GM15510 (cell line): ENCODE results near the gene HRAS.

Experiments
- POLR2A ChIP-seq: IDR thresholded peaks from 3 replicates; pipeline ENCODE4 v1.6.1; 2011; ENCODE audit warnings: borderline replicate concordance; ENCODE audit not compliant: insufficient read length; ENCODE audit errors: extremely low read depth

The HRAS gene

DNA sequence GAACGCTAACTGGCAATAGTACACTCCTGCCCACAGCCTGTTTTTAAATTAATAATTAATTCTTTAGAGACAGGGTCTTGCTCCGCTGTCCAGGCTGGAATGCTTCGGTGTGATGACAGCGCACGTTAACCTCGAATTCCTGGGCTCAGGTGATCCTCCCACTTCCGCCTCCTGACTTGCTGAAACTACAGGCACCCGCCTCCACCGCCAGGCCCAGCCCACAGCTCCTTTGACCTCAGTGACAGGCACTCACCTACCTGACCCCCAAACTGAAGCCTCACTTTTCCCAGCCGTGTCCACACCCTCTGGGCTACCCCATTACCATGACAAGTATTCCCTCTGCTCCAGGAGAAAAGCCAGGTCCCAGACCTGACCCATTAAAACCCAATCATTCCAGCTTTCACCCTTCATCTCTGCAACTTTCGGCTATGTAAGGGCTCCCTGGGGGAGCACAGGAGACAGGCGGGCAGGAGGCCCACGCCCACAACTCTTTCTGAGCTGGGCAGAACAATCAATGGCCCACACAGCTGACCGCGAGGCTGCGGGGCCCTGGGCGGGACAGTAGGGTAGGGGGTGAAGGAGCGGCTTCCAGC lies 24.4 kb upstream of the HRAS start:
- no peak for TF ChIP-seq POLR2A

DNA sequence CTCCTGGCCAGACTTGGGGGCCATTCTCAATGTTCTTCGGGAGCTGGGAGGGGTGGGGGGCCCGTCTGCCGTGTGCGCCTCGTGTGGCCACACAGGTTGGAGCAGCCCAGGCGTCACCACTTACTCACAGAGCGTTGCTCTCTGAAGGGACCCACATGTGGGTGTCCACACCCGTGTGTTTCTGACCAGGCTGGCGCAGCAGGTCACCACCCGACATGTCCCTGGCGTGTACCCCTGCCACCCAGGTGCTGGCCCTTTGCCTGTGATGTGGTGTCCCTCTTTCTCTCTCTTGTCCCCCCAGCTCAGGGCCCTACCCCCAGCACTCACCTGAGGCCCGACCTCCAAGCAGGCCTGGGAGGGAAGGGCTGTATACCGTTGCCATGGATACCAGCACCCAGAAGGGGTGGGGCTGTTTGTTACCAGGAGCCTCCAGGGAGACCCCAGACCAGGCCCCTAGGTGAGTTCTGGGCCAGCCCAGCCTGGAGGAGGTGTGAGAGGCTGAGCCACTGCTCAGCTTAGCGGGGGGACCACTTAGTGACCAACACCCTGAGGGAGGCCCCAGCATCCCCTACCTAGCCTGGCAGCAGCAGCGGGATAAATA lies 23.7 kb upstream of the HRAS start:
- TF ChIP-seq POLR2A: no peak

DNA sequence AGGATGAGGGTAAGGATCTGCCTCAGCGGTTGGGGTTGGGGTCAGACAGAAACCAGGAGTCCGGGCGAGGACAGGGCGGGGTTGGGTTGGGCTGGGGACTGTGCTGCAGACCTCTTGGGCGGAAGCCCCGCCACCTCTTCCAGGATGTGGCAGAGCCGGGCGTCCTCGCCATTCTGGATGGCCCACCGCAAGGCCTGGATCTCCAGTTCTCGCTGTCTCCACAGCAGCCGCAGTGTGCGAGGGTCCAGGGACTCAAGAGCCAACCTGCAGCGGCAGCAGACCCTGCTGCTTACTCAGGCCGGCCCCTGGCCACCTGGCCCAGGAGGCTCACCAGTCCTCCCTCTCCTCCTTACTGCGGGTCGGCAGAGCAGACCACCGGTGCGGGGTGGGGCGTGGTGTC lies 23.1 kb upstream of the HRAS start:
- TF ChIP-seq POLR2A: no peak

DNA sequence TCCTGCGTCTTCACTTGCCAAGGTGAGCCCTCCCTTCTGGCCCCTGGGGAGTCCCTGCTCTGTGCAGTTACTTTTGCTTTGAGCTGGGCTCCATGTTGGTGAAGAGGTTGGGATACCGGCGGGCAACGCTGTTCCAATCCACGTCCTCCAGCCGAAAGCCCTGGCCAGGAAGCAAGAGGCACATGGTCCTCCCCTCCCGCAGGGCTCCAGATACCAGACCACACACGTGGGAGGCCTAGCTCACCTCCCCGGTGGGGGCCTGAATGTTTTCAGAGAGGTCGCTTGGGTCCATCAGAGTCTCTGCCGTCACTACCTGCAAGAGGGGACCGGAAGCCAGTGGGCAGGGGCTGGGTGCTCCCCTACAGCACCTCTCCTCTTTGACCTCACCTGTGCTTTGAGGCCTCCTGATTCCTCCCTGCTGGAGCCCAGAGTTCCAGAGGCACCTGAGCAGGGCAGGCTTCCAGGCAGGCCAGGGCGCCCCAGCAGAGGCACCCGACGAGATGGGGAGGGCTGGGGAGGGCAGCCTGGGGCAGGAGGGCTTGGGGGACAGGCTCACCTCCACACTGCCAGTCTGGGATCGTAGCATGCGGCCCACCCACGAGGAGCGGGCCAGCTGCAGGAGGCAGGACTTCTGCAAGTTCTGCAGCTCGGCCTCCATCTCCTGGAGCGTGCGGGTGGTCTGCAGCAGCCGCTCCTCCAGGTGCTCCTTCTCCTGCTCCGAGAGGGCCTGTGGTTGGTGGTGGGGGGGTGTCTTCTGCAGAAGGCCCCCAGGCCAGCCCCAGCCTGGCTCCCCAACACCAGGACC lies 22.2 kb upstream of the HRAS start:
- no peak for TF ChIP-seq POLR2A

DNA sequence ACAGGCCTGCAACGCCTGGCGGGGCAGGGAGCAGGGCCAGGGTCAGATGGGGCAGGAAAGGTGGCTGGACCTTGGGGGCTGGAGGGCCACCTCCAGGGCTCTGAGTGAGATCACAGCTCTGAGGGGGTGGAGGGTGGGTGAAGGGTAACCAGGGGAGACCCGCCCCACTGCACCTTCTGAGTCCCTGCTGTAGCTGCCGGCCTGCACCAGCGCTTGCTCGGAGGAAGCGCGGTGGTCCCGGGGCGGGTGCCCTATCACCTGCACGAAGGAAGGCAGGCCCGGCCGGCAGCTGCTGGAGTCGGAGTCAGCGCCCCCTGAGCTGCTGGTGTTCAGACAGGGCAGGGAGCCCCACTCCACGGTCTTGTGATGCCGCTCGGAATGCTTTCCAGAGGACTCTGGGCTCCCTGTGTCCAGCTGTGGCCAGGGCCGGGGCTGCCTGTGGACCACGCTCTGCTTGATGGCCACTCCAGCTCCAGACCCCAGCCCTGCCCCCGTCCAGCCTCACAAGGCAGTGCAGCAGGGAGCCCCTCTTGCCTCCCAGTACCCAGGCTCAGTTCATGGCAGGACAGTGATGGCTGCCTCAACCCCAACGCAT lies 21.4 kb upstream of the HRAS start:
- no peak for TF ChIP-seq POLR2A

DNA sequence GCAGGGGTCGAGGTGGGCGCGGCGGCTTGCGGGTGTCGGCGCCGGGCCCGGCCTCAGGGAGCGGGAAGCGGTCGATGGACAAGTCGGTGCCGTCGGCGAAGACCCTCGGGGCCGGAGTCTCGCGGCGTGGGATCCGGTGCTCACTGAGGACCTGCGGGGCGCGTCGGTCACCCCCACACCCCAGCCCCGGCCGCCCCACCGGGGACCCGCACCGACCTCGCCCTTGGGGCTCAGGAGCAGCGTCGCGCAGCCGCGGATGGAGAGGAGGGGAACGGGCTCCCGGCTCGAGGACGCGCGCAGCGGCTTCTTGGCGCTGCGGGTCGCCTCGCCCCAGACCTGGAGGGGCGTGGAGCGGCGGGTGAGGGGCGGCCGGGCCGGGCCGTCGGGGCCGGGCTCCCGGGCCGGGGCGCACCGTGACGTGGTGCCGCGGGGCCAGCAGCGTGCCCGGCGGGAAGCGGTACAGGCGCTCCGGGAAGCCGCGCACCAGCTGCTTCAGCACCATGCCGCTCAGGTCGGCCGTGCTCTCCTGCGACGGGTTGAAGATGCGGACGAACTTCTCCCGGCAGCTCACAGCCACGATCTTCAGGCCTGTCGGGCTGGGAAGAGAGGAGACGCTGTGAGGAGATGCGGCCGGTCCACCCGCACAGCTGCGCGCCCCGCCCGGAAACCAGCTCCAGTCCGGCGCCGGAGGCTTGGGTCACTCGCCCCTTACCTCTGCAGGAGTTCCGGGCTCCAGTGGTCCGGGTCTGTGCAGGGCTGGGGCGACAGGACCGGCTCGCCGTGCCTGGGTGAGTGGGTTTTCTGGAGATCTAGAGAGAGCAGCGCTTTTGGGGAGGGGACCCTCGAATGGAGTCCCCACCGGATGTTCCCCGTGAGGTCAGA lies 20.6 kb upstream of the HRAS start:
- TF ChIP-seq POLR2A: no peak

DNA sequence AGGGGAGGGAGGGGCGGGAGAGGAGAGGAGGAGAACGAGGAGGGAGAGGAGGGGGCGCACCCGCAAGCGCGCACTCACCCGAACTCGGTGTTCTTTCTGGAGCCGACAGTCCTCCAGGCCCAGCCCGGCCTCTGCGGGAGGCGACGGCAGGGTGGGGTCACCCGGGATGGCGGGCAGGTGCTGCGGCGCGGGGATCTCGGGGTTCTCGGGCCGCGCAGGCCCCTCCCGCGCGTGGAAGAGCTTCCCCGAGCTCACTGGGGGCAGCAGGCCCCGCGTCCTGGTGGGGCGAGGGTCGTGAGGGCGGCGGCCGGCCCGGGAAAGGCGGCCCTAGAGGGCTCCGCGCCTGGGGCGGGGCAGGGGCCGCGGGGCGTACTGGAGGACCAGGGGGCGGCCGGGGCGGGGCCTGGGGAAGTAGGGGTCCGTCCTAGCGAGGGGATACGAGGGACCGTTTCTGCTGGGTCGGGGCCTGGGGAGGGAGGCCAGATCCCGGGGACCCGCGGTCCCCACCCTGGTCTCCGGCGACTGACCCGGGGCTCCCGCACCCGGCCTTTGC lies 19.9 kb upstream of the HRAS start:
- TF ChIP-seq POLR2A: no peak

DNA sequence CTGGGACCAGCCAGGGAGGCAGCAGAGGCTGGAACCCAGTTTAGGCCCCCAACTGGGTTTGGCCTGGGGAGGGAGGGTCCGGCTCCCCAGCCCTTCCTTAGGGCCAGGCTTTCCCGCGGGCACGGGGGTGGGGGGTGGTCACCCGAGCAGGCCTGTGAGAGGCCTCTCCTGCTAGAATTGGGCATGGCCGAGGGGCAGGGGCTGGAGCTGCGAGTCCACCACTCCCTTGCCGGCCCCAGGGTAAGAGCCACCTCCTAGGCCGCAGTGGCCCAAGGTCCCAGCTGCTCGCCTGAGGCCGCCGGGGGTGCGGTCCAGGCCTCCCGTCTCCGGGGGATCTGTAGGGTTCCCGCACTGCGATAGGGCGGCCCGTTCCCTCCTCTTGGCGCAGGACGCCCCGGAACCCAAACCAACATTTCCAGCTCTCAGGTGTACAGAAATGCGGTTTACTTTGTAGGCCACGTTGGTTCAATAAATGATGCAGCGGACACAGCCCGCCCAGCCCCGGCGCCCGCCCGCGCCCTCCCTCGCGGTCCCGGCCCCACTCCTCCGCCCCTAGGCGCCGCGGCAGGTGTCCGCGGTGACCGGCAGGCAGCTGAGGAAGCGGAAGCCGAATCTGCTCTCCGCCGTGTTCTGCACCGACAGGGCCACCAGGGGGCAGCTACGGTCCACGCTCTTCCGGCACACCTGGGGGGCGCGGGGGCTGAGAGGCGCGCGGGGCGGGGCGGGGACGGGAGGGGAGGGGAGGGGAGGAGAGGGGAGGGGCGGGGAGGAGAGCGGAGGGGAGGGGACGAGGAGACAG lies 19.3 kb upstream of the HRAS start:
- TF ChIP-seq POLR2A: no peak

DNA sequence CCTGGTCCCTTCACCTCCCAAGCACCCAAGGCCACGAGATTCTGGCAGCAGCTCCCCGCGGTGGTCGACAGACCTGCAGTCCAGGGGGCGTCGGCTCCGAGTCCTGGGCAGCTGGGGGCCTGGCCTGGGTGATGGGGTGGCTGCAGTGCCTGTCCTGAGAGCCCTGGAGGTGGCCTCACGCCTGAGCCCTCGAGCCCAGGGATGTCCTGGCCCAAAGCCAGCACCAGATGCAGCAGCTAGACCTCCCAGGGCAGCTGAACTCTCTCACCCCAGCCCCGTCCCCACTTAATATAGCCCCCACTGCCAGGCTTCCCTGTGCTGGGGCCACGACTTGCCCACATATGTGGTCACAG lies 18.6 kb upstream of the HRAS start:
- no peak for TF ChIP-seq POLR2A

DNA sequence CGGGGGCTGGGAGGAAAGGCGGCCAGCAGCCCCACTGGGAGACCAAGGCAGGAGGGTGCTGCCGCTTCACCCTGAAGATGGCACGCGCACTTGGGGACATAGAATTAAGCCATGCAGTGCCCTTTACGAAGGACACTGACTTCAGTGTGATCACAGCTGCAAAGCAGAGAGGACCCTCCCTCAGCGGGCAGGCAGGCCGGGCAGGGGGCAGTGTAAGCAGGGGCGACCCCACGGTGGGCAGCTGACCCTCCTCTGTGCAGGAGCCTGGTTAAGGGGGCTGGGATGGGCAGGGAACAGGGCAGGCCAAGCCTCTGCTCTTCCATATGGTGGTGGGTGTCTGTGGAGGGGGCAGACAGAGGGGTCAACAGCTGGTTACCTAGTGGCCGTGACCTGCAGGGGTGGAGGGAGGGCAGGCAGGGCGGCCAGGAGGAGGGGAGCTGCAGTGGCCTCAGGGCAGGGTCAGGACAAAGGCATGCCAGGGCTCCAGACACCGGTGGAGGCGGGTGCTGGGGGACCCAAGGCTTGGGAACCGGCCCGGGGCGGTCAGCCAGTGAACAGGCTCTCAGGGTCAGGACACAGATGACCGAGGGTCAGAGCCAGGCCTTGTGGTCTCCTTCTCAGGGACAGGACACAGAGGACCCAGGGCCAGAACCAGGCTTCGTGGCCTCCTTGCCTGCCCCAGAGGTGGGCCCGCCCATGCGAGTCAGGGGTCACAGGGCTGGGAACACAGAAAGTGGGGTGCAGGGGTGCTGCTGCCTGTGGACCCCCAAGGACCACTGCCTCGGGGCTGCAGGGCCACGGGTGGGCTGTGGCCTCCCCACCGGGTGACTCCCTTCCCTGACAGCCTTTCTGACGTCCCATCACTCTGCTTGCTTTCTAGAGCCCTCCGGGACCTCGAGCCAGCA lies 18.0 kb upstream of the HRAS start:
- TF ChIP-seq POLR2A: no peak

DNA sequence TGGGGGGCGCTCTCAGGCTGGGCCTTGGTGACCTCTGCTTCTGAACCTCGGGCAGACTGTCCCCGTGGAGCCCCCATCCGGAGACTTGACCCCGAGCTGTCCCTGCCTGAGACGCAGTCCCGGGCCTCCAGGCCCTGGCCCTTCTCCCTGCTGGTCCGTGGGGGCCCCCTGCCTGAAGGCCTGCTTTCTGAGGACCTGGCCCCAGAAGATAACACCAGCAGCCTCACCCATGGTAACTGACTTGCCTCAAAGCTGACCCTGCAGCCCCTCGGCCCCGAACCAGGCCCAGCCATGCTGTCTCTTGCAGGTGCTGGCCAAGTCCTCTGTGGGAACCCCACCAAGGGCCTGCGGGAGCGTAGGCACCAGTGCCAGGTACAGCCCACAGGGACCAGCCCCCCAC lies 16.2 kb upstream of the HRAS start:
- no peak for TF ChIP-seq POLR2A

DNA sequence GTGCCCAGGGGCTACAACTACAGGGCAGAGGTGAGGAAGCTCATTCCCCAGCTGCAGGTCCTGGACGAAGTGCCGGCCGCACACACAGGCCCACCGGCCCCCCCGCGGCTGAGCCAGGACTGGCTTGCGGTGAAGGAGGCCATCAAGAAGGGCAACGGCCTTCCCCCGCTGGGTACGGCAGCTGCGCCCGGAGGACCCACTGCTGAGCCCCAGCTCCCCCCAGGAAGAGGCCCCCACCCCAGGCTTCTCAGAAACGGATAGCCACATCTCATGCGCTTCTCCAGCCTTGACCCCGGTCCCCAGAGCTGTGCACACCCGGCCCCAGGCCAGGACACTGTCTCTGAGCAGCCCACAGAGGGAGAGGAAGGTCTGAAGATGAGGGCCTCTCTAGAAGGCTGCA lies 15.8 kb upstream of the HRAS start:
- TF ChIP-seq POLR2A: no peak

DNA sequence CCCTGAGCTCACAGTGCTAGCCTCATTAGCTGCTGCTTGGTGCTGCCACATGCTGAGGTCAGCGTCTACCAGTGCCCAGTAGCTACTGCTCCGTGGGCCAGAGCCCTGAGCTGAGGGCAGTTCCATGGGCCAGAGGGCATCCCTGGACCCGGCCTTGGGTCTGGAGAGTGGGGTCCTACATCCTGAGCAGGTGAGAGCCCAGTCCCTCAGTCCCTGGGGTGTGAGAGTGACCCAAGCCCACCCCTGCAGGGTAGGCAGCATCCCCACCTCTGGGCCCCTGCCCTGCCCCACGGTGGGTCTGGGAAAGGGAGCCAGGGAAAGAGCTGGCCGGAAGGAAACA lies 15.3 kb upstream of the HRAS start:
- TF ChIP-seq POLR2A: no peak
